Measurements from ENCODE around the gene SPECC1L. TPM values are rescaled to one million over a fixed set of nuclear protein-coding genes. Genes with fewer than 3 reads are reported as not detected.

The SPECC1L gene, protein sequence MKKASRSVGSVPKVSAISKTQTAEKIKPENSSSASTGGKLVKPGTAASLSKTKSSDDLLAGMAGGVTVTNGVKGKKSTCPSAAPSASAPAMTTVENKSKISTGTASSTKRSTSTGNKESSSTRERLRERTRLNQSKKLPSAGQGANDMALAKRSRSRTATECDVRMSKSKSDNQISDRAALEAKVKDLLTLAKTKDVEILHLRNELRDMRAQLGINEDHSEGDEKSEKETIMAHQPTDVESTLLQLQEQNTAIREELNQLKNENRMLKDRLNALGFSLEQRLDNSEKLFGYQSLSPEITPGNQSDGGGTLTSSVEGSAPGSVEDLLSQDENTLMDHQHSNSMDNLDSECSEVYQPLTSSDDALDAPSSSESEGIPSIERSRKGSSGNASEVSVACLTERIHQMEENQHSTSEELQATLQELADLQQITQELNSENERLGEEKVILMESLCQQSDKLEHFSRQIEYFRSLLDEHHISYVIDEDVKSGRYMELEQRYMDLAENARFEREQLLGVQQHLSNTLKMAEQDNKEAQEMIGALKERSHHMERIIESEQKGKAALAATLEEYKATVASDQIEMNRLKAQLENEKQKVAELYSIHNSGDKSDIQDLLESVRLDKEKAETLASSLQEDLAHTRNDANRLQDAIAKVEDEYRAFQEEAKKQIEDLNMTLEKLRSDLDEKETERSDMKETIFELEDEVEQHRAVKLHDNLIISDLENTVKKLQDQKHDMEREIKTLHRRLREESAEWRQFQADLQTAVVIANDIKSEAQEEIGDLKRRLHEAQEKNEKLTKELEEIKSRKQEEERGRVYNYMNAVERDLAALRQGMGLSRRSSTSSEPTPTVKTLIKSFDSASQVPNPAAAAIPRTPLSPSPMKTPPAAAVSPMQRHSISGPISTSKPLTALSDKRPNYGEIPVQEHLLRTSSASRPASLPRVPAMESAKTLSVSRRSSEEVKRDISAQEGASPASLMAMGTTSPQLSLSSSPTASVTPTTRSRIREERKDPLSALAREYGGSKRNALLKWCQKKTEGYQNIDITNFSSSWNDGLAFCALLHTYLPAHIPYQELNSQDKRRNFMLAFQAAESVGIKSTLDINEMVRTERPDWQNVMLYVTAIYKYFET
- 36.4 and 37.9 TPM in 2 replicates for total RNA-seq

GRCh38 chr22:24270556-24271385 lies at the start of gene SPECC1L:
Gene SPECC1L, plus strand, starts transcription at chr22:24270831. Its CDS starts 31,401 bp downstream, at chr22:24302232.

GRCh38 chr22:24245030-24245431 lies 25.6 kb upstream of the SPECC1L start, which contains the start of gene GGT5:
Gene GGT5, minus strand, starts transcription at chr22:24245082. Its CDS starts 357 bp downstream, at chr22:24244725.

DNA sequence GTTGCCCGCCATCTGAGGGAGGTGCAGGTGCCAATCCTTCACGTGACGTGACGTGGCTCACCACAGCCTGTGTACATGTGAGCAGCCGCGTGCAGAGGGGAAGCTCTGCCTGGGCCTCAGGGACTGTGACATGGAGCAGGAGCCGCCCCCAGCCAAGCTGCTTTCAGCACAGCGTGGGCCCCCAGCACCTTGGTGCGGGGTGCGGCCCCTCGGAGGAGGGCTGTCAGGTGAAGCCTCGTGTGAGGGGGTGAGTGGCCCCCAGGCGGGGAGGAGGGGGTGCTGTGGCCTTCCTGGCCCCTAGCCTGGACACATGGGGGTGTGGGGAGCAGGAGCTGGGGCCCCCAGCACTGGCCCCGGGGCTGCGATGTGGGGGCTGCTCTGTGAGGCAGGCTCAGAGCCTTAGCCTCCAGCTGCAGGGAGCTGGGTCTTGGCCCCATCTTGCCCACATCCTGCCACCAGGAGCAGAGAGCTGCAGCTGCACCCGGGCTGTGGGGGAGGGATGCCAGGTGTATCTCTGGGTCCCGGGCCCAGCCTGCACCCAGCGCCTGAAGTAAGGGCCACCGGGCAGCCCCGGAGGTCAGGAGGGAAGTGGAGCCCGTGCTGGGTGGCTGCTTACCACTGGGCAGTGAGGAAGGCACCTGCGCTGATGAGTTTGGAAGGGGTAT lies 157.0 kb downstream of the SPECC1L start, which contains the start of gene ADORA2A:
Gene ADORA2A (plus strand): TSS at position 100 of the 665 bp plus-strand sequence. CDS start 5,806 bp downstream, outside the sequence.

Other genes starting within 250 kb of the SPECC1L start
- 2.6 and 7.4 TPM in 2 replicates for gene SUSD2, start 89.3 kb upstream of the SPECC1L start, total RNA-seq
- gene GGT5, start 25.7 kb upstream of the SPECC1L start, total RNA-seq: 1.2 and 2.2 TPM in 2 replicates
- 1.2 TPM in 2 replicates for gene ADORA2A, start 156.8 kb downstream of the SPECC1L start, total RNA-seq
- gene UPB1, start 224.5 kb downstream of the SPECC1L start, total RNA-seq: not detected in 2 replicates

All from smooth muscle cell of trachea (primary cell).